NK-92 treated with Interleukin-12 subunit alpha and Interleukin-12 subunit beta, amount 100 ng/mL, for 24 hours (cell line): ENCODE measurements around the gene KHDC3L.

Experiments used
- DNase-seq: peaks from one replicate; lab custom pipeline; 2025; lab: John Stamatoyannopoulos, UW

Gene KHDC3L

GRCh38 chr6:73362358-73362757 is at the start of gene KHDC3L:
Gene KHDC3L (plus strand): TSS chr6:73362658. CDS start chr6:73362730, 72 bp downstream.
- DNase-seq, result no peak

- no peak for DNase-seq
Measured at GRCh38 chr6:73314577-73315492, 47.6 kb upstream of the KHDC3L start.

- no peak for DNase-seq
Measured at GRCh38 chr6:73323323-73323722, 39.1 kb upstream of the KHDC3L start.

GRCh38 chr6:73325656-73326055 is 36.8 kb upstream of the KHDC3L start:
- DNase-seq, result no peak

GRCh38 chr6:73328790-73329189 is 33.7 kb upstream of the KHDC3L start:
- DNase-seq, result no peak

GRCh38 chr6:73329201-73329600 is 33.3 kb upstream of the KHDC3L start:
- DNase-seq, result no peak

GRCh38 chr6:73339340-73339739 is 23.1 kb upstream of the KHDC3L start:
- no peak for DNase-seq

GRCh38 chr6:73340048-73340447 is 22.4 kb upstream of the KHDC3L start:
- no peak for DNase-seq

- DNase-seq, result no peak
Measured at GRCh38 chr6:73341335-73341734, 21.1 kb upstream of the KHDC3L start.

GRCh38 chr6:73342174-73342573 is 20.3 kb upstream of the KHDC3L start:
- no peak for DNase-seq

GRCh38 chr6:73343164-73343563 is 19.3 kb upstream of the KHDC3L start:
- DNase-seq, result no peak

- DNase-seq, result no peak
Measured at GRCh38 chr6:73348550-73349204, 13.8 kb upstream of the KHDC3L start.

- no peak for DNase-seq
Measured at GRCh38 chr6:73349311-73349710, 13.1 kb upstream of the KHDC3L start.

- DNase-seq, result no peak
Measured at GRCh38 chr6:73353636-73354593, 8.5 kb upstream of the KHDC3L start, which contains the start of gene DPPA5. Gene DPPA5 (minus strand): TSS chr6:73354276. CDS start chr6:73354225, 51 bp downstream.

- DNase-seq, result no peak
Measured at GRCh38 chr6:73362869-73363536, 545 bp downstream of the KHDC3L start.

GRCh38 chr6:73363537-73363875 is 1.0 kb downstream of the KHDC3L start:
- no peak for DNase-seq

GRCh38 chr6:73364121-73364520 is 1.7 kb downstream of the KHDC3L start:
- DNase-seq, result no peak

- DNase-seq, result no peak
Measured at GRCh38 chr6:73364549-73364948, 2.1 kb downstream of the KHDC3L start.

GRCh38 chr6:73367761-73368355 is 5.4 kb downstream of the KHDC3L start:
- DNase-seq, result no peak

- no peak for DNase-seq
Measured at GRCh38 chr6:73368675-73369074, 6.2 kb downstream of the KHDC3L start.

GRCh38 chr6:73369157-73369556 is 6.7 kb downstream of the KHDC3L start:
- DNase-seq, result no peak
